Hindlimb muscle (tissue), 1 donor: Measurements from ENCODE around the gene RTL1. TPM values are rescaled to one million over a fixed set of nuclear protein-coding genes. Genes with fewer than 3 reads are reported as not detected.

Experiments
- DNase-seq: peaks from one replicate; pipeline ENCODE4 v3.0.0-alpha.2; 2013
- polyA plus RNA-seq: library from polyadenylated mRNA; unstranded; fragments of 120-200 nt; gene quantifications from one replicate; pipeline ENCODE4 v1.2.1, GENCODE V29; 2013; ENCODE audit not compliant: insufficient read length

Gene RTL1
- polyA plus RNA-seq, 1 donor: 69.2 TPM

GRCh38 chr14:100881211-100882025 lies 22.1 kb downstream of the RTL1 start:
- DNase-seq: no peak

DNA sequence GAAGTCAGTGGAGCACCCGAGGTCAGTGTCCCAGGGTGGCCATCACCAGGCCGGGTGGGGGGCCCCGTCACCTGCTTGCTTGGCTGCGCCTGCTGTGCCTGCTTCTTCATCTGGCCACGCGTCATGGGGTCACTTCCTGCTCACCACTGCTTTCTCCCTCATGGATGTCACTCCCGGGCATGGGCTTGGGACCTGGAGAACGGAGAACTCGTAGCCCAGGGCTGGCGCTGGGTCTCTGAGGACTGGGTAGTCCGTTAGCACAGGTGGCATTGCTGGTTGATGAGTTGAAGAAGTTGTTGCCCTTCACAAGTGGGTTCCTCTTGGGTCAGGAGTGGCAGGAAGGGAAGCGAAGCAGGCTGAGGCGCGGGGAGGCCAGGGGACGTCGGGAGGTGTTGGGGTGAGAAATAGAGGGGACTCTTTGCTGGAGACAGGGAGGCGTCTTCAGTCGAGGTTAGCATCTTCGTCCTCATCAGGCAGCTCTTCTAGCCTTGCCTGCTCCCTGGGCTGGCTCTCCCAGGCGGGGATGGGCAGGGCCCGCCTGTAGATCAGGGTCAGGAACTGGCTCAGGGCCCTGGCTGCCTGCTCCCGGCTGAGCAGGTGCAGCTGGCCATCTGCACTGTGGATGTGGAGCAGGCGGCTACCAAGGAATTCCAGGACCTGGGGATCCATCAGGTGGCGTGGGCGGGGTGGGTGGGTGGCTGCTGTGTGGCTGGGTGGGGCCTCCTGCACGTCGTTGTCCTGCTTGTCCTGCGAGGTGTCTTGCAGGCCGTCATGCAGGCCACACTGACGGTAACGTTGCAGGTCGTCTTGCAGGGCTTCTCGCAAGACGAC lies 23.0 kb downstream of the RTL1 start:
- DNase-seq: no peak

DNA sequence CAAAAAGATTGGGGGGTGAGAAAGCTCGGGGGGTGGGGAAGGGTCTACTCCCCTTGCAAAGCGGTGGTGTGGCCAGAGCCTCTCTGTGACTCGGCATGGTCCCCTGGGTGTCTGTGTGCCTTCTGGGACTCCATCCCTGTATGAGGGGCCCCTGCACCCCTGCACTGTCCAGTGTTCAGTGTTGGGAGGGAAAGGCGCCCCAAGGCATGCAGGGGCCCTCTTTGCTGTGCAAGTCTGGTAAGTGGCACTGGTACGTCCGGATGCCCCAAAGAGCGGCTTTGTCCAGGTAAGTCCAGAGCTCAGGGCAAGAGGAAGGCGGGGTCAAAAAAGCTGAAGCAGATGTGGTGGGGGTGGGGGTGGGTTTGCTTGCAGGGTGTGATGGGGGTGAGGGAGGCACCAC lies 23.7 kb downstream of the RTL1 start:
- DNase-seq: no peak

DNA sequence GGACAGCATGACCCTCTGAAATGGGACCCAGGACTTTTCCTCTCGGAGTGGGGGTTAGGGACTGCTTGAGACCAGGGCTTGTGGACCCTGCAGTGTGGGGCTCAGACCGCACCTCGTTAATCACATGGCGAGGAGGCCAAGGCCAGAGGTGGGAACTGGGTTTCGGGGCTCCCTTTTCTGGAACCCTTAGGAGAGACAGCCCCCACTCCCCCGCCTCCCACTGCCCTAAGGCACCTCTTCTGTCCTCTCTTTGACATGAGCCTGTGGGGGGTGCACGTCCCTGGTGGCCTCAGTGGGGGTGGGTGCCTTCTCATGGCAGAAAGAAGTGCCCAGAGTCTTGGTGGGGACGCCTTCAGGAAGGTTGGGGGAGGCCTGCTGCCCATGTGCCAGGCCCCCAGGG lies 24.3 kb downstream of the RTL1 start:
- DNase-seq: no peak

GRCh38 chr14:100878271-100879146 lies 25.0 kb downstream of the RTL1 start:
- no peak for DNase-seq

- no peak for DNase-seq
These were observed 27.5 kb downstream of the RTL1 start for GRCh38 chr14:100875861-100876590.

GRCh38 chr14:100875126-100875525 lies 28.4 kb downstream of the RTL1 start:
- DNase-seq: no peak

DNA sequence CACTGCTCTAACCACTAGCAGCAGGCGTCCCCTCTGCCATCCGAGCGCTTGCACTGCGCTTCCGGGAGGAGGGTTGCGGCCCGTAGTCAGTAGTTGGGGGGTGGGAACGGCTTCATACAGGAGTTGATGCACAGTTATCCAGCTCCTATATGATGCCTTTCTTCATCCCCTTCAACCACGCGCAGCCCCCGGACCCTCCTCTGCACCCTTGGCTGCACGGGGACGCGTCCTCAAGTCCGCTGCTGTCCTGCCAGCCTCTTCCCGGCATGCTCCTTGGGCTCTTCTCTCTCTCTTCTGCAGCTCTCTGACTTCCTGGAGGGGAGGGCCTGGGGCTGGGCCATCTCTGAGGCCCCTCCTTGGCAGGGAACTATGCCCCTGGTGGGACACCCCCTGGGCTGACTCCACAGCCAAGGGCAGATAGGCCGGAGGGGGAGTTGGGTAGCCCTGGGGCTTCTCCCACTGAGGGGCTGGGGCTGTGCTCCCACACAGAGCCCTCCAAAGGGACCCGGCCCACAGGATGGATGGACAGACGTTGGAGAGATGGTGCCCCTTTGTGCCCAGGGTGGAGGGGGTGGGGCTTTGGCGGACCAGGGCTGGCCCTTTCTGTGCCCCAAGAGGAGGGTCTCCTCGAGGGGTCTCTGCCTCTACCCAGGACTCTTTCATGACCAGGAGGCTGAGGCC lies 29.0 kb downstream of the RTL1 start:
- no peak for DNase-seq

DNA sequence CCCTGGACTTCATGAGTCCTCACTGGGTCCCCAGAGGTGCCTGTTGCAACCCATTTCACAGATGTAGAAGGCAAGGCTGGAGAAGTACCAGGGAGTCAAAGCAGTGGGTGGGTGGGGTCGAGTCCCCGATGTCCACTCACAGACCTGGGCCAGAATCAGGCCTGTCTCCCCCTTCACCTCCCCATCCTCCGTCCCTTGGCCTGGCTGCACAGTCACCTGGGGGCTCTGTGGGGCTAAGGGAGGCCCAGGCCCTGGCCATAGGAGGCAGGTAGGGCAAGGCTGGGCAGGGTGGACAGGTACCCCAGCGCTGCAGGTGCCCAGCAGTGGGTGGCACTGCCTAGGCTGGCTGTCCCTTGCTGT lies 29.5 kb downstream of the RTL1 start:
- no peak for DNase-seq

DNA sequence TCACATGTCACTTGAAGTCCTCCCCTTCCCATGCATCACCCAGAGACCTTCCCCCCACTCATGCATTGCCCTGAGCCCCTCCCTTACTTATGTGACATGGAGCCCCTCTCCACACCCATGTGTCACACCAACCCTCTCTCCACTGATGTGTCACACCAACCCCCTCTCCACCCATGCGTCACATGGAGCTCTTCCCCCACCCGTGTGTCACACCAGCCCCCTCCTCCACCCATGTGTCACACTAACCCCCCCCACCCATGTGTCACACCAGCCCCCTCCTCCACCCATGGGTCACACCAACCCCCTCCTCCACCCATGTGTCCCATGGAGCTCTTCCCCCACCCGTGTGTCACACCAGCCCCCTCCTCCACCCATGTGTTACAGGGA lies 30.4 kb downstream of the RTL1 start:
- DNase-seq: no peak

DNA sequence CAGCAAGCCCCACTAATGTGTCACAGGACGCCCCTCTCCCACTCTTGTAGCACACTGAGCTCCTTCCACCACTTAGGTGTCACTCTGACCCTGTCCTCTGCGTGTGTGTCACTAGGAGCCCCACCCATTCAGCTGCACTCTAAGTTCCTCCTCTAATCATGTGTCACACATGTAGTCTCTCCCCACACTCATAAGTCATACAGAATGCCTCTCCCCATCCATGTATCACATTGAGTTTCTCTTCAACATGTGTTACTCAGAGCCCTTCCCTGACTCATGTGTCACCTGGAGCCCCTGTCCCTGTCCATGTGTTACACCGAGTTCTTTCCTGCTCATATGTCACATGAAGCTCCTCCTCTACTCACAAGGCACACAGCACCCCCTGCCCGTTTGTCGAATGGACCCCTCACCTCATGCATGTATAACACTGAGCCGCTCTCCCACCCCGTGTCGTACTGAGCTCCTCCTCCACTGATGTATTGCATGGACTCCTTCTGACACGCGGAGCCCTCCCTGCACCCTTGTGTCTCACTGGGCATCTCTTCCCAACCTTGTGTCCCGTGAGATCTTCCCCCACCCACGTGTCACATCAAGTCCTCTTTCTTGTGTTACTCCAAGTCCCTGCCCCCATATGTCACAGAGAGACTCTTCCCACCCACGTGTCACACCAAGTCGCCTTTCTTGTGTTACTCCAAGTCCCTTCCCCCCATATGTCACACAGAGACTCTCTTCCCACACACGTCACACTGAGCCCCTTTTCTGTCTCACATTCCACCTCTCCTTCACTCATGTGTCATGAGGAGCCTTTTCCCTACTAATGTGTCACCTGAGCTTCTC lies 31.0 kb downstream of the RTL1 start:
- no peak for DNase-seq

DNA sequence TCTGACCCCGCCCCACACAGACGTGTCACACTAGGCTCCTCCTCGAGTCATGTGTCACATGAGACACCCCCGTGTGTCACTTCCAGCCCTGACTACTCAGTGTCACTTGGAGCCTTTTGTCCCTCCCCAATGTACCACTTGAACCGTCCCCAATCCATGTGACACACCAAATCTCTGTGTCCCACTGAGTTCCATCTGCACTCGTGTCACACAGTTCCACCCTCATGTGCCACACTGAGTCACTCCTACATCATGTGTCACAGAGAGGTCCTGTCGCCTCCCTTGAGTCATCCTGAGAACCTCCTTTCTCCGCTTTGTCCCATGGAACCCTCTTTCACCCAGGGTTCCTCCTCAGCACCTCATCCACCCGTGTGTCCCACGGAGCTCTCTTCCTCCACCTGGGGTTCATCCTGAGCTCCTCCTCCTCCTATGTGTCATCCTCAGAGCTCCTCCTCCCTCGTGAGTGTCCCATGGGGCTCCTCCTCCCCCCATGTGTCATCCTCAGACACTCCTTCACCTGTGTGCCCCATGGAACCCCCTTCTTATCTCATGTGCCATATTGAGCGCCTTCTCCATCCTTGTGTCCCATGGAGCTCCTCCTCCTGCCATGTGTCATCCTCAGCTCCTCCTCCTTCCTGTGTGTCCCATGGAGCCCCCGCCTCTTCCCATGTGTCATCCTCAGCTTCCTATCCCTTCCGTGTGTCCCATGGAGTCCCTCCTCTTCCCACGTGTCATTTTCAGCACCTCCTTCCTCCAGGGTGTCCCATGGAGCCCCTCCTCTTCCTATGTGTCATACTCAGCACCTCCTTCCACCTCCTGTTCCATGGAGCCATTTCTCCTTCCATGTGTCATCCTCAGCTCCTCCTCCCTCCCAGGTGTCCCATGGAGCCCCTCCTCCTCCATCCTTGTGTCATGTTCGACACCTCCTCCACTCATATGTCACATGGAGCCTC lies 32.0 kb downstream of the RTL1 start:
- DNase-seq: no peak

GRCh38 chr14:100868621-100869370 lies 34.7 kb downstream of the RTL1 start:
- no peak for DNase-seq

DNA sequence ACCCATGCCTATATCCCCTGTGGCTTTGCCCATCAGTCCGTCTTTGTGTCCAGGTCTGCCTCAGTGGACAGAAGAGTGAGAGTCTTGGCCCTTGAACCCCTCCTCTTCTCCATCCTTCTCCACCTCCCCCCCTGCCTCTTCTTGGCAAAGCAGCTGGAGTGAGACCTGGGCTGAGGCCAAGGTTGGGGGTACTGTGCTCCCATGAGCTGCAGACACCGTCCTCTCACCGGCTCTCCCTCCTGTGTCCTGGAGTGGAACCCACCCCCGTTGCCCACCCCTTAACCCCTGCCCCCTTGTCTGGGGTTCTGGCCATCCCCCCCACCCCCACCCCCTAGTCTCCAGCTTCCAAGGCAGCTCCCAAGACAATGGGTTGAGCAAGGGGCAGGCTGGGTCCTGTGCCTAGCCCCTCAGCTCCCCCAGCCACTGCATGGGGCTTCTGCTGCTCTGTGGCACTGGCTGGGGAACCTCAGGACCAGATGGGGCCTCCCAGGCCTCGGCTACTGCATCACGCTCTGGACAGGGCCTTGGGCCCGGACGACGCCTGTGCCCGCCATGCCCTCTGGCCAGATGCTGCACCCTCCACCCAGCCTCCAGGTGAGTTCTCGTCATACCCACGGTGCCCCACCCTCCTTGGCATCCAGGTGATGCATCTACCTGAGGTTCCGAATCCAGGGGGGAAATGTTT lies 35.7 kb downstream of the RTL1 start:
- DNase-seq: no peak

DNA sequence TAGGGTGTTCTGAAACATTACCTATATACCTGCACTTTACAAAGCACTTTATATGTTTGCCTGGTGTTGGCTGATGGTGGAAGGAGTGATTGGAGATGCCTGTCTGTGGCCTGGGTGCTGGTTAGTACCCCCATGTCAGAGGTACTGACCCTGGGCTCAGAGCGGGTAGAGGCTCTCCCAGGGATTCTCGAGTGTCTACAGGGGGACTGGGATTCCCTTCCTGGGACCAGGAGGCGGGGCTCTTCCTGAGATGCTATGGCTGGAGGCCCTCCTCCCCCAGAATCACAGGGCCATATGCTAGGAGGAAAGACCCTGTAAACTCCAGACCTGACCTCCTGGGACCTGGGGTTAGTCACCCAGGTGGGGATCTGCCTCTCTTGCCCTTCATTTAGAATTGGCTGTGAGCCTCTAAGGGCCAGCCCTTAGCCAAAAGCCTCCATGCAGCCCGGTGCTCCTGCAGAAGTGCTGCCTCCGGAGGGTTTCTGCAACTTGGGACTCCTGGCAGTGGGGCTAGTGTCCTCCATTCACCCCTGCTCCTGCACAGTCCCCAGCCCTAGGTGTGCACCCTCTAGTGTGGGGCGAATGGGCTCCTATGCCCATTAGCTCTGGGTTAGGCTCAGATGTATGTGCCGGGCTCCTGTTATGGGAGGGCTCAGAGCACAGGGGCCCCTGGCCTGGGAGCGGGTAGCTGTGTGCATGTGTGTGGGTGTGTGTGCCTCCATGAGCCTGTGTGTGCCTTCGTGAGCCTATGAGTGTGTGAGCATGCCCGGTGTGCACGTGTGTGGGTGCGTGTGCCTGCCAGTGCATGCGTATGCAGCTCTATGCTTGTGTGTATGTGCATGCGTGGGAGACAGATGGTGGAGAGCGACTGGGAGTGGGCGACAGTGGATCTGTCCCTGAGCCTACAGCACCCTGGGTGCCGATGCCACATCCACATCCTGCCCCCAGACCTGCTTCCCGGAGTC lies 36.6 kb downstream of the RTL1 start:
- DNase-seq: no peak

DNA sequence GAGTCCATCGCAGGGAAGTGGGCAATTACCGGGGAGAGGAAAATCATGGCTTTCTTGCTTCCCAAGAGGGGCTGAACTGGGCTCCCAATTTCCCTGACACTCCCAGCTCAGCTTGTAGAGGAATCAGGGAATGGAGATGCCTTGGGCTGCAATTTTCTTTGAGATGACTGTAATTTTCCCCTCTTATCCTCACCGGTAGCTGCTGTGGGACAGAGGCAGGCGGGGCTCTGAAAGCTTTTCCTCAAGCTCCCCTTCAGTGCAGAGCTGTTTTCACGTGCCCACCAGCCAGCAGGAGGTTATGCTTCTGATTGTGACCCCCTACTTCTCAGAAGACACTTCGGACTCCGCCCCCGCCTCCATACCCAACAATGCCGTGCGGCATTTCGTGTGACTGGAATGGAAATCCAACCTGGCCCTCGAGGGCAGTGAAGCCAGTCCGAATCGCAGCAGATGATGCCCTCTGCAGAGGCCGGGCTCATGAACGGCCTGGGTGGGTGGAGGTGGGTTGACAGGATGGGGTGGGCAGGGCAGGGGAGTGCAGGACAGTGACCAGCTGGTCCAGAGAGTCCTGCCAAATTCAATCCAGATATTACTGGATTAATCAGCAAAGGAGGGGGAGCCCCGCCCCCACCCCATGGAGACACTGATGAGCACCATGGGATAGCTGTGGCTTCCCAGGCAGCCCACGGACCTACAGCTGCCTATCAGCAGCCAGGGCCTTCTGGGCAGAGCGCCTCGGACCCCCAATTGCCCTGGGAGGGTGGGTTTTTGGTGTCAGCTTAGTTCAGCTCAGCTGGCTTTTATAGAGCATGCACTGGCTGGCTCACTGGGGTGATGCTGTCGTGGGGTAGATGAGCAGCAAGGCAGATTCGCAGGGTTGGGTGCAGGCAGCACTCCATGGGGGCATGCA lies 37.6 kb downstream of the RTL1 start:
- no peak for DNase-seq
